Ramos (cell line): Measurements from ENCODE around the gene PIK3CB.

Source experiments
- in situ Hi-C: fragments of 300-500 bp; cut with MboI; formaldehyde crosslinking; loops from one replicate; pipeline ENCODE4 v1.14.3; 2022; ENCODE audit warnings: low sequenced_read_pairs; ENCODE audit not compliant: unreplicated experiment

Gene PIK3CB

DNA sequence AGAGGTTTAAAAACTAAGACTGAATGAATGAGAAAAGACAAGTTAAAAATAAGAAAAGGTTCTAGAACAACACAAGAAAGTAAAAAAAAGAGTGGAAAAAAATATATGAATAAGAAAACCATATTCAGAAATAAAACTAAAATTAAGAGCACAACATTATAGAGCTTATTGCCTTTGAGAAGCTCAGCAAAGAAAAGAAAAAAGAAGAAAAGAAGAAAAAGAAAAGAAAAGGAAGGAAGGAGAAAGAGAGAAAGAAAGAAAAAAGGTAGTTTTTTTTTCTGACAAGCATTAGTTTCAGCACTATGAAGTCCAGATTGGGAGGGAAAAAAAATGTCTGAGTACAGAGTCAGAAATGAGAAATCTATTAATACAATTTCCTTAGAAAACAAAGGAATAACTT lies 144.7 kb downstream of the PIK3CB start:
- in situ Hi-C loops, result loop anchor here (25.0 kb wide), 1 partner anchor 647 kb away; the partner anchor contains the start of gene MRPS22

DNA sequence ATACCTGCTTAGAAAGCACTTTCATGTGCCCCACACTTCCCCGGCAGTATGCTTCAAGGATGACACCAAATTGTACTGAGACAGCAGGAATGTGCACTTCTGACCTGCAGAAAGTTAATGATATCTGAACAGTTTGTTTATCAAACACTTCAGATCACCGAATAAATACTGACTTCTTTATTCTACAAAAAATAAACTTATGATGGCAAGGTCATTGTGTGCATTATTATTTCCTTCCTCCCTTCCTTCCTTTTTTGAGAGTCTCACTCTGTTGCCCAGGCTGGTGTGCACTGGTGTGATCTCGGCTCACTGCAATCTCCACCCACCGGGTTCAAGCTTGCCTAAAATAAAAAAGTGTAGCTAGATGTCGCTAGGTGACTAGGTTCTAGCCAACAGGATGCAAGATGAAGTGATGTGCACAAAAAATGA lies 145.8 kb downstream of the PIK3CB start:
- in situ Hi-C loops, result loop anchor here (25.0 kb wide), 1 partner anchor 648 kb away; the partner anchor contains the start of gene MRPS22

DNA sequence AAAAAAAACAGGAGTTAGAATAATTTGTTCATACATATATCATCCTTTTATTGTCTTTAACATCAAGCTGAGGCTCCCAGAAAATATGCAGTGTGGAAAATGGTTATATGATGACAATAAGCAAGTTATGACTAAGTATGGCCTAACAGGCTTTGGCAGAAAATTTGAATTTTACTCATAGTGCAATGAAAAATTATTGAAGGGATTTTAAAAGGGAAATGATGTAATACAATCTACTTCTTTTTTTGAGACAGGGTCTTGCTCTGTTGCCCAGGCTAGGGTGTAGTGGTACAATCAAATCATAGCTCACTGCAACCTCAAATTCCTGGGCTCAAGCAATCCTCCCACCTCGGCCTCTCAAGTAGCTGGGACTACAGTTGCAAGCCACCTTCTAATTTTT lies 147.5 kb downstream of the PIK3CB start:
- in situ Hi-C loops, result loop anchor here (25.0 kb wide), 1 partner anchor 650 kb away; the partner anchor contains the start of gene MRPS22

DNA sequence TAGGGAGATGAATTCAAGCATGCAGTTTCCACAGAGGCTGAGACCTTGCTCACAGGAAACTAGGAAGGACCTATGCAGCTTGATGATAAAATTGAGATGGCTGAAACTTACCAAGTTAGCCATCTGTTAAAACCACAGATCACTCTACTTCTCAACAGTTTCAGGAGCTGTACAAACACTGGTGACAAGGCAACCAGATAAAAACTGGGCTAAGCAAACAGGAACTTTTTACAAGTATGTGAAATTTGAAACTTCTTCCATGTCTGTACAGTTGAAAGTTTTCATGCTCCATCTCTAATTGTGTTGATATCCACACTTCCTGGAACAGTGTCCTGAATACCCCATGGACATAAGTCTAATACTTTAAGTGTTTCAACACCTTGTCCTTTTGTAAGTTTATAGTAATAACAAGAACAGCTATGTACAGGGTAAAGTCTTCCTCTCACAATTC lies 147.9 kb downstream of the PIK3CB start:
- in situ Hi-C loops, result loop anchor here (25.0 kb wide), 1 partner anchor 651 kb away; the partner anchor contains the start of gene MRPS22

DNA sequence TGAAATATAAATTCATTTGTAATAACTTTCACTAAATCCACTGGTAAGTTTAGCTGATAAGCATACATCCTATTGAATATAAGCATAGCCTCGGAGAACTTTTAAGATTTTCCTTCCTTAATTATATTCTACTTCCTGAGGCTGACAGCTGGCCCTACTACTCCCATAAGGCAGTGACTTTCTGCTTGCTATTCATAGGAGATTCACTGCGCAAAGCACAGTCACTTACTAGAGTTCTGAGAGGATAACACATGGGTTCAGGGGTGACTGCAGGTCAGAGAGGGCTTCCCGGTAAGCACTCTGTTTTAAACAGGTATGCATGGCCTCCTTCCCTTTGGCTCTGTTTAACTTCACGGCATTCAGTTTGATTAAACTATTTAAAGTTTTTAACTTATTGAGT lies 150.3 kb downstream of the PIK3CB start:
- in situ Hi-C loops, result loop anchor here (25.0 kb wide), 1 partner anchor 653 kb away; the partner anchor contains the start of gene MRPS22

DNA sequence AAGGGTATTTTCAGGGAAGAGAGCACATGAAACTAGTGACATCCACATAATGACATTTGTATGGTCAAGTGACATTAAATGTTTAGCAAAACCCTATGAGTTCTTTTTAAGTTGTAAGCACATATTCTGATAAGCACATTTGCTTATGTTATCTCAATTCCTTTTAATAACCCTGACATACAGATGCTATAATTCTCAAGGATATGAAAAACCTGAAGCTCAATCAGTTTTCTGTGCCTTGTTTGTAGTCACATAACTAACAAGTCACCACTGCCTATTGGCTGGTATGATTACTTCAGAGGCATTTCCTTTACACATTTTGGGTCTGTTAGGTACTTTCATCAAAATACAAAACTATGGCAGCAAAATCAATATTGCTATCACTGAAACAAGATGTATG lies 152.1 kb downstream of the PIK3CB start:
- in situ Hi-C loops, result loop anchor here (25.0 kb wide), 1 partner anchor 655 kb away; the partner anchor contains the start of gene MRPS22

DNA sequence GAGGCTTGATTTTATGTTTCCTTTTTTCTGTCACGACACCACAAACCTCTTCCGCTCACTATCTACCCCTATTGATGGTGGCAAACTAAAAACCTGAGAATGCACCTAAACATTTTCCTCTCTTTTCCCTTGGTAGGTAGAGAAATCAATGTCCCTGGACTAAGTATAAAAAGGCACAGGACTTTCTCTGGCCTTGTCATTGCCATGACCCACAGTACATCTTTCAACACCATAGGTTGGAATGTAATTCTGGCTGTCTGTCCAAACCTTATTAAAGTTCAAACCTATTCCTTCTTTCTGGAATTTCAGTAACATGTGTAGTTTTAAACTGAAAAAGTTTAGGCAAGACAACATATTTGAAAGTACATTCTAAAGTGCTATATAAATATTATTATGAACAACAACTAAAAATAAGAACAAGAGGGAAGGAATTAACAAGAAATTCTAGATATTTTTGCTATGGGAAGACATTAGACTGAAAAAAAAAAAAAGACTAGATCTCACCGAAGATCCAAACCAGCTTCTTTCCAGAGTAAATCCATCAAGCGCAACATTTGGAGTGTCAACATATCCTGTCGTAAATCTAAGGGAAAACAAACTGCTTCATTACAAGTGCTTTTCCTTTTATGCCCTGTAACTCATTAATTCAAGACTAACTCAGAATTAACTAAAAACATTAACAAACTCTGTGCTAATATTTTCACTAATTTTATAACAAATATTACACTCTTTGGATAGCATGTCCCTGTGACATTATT lies 153.1 kb downstream of the PIK3CB start:
- in situ Hi-C loops, result loop anchor here (25.0 kb wide), 1 partner anchor 656 kb away; the partner anchor contains the start of gene MRPS22

DNA sequence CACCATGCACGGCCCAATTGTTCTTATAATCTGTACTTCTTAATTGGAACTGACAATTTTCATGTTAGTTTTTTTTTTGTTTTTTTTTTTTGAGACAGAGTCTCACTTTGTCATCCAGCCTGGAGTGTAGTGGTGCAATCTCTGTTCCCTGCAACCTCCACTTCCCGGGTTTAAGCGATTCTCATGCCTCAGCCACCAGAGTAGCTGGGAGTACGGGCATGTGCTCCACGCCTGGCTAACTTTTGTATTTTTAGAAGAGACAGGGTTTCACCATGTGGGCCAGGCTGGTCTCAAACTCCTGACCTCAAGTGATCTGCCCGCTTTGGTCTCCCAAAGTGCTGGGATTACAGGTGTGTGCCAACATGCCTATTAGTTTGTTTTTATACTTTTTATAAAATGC lies 153.8 kb downstream of the PIK3CB start:
- in situ Hi-C loops, result loop anchor here (25.0 kb wide), 1 partner anchor 656 kb away; the partner anchor contains the start of gene MRPS22

DNA sequence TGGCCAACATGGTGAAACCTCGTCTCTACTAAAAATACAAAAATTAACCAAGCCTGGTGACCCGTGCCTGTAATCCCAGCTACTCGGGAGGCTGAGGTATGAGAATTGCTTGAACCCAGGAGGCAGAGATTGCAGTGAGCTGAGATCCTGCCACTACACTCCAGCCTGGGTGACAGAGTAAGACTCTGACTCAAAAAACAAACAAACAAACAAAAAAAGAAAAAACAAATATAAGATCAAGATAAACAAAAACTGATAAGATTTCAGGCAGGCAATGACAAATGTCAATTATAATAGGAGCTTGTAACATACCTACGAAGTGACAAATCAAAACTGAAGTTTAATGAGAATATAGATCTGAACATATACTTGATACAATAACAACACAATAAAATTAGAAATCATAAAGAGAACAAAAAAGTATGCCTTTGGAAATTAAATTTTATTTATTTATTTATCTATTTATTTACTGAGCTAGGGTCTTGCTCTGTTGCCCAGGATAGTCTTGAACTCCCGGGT lies 155.8 kb downstream of the PIK3CB start:
- in situ Hi-C loops, result loop anchor here (25.0 kb wide), 1 partner anchor 658 kb away; the partner anchor contains the start of gene MRPS22

DNA sequence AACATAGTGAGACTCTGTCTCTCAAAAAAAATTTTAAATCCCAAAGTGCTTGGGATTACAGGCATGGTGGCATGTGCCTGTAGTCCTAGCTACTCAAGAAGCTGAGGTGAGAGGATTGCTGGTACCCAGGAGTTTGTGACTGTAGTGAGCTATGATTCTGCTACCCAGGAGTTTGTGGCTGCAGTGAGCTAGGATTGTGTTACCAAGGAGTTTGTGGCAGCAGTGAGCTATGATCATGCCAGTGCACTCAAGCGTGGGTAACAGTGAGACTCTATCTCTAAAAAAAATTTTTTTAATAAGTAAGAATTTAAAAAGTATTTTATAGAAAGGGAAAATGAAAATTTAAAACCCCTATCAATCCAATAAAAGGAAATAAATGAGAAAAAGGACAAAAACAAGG lies 156.6 kb downstream of the PIK3CB start:
- in situ Hi-C loops, result loop anchor here (25.0 kb wide), 1 partner anchor 659 kb away; the partner anchor contains the start of gene MRPS22

DNA sequence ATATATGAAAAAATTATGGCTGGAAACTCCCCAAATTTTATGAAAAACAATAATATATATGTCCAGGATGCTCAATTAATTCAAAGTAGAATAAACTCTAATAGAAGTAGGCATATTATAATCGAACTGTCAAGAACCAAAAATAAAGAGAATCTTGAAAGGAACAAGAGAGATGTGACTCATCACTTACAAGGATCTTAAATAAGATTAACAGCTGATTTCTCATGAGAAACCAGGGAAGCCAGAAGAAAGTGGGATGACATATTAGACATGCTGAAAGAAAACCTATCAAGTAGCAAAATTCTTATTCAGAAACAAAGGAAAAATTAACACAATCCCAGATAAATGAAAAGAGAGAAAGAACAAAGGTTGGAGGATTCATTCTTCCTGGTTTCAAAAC lies 159.3 kb downstream of the PIK3CB start:
- in situ Hi-C loops, result loop anchor here (25.0 kb wide), 1 partner anchor 662 kb away; the partner anchor contains the start of gene MRPS22

DNA sequence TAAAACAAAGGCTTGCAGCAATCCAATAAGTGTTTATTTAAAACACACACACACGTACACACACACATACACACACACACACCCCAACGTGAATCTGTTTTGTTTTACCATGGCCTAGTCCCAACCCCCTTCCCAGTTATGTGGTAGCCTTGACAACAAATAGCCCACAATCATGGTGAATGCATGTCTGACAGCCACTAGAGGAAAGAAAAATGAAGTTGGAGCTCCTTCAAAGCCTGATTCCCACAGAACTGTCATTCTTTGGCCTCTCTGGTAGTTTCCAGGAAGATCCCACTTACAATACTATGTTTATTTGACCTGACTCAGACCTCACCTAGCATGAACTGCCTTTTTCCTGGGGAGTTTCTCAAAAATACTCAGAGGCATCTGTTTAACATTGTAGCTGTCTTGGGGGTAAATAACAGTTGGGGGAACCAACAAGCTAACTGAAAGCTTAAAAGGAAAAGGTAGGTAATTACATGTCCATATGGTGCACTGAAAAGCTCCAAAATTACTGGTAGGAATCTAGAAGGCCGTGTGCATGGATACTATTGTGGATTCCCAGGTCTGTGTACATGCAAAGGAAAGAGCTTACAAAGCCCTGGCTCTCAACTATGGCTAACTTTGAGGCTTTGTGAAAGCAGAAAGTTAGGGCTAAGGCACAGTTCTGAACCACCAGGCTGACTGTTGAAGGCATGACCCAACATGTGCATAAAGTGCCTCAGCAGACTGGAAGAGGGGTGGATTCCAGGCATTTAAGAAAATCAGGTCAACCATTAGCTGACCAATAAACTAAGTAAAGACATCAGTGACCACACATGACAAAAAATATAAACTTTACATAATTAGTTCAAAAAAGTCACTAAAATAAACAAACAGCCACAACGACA lies 160.8 kb downstream of the PIK3CB start:
- in situ Hi-C loops, result no loop called here

DNA sequence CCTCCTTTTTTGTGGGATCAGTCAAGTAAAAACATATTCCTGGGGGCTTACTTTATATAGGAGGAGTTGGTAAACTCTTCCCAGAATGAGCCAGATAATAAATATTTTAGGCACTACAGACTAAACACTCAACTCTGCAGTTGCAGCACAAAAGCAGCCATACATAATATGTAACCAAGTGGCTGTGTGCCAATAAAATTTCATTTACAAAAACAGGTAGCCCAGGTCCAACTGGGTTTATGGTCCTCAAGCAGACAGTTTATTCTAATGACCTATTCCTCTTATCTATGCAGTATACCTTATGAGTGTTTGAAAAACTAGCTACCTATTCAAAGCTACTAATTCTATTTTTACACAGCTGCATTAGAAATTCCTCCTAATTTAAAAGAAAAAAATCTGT lies 164.3 kb downstream of the PIK3CB start:
- in situ Hi-C loops, result no loop called here

DNA sequence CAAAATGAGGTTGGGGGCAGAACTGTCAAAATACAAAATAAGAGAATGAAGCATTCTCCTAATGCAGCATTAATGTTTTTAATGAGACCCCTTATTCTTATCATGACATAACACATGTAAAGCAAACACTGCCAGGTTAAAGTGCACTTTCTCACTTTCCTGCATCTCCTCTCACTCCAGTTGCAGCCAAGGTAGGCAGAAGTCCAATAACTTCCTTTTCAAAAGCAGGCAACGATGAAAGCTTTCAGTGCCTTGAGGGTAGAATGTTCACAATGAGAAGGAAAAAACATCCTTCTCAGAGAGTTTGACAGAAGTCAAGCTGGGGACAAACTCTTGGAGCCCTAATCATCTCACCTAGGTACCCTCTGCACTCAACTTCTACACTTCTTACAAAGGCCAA lies 166.6 kb downstream of the PIK3CB start:
- in situ Hi-C loops, result no loop called here

DNA sequence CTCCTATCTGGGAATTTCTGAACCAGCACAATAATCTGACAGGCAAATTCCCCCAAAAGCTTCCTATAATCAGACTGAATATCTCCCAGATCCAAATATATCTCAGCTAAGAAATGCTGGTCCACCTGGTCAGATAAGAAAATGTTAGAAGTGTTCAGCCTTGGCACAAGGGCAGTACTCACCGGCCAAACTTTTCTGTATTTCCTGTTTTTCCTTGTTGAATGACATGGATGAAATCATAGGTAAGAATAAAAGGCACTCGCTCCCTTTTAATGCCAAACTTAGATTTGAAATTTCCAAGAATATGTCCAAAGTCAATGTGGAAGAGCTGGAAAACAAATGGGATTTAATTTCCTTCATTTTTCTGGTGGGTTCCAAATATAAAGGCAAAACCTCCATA lies 177.2 kb downstream of the PIK3CB start:
- in situ Hi-C loops, result no loop called here

DNA sequence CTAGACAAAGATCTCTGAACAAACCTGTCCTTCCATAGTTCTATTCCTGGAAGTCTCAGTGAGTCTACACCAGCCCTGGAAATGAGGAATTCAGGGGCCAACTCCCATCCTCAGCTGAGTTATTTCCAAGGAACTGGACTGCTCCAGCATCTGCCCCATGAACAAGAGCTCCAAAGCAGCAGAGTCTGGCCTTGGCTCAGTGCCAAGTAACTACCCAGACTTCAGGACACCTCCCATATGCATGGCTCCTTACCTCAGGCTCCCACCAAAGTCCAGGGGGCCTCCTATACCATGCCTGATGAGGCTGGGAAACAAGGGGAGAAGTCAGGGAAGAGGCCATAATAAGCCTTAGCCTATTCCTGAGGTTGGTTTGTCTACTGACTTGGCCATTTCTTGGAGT lies 181.2 kb downstream of the PIK3CB start:
- in situ Hi-C loops, result no loop called here

DNA sequence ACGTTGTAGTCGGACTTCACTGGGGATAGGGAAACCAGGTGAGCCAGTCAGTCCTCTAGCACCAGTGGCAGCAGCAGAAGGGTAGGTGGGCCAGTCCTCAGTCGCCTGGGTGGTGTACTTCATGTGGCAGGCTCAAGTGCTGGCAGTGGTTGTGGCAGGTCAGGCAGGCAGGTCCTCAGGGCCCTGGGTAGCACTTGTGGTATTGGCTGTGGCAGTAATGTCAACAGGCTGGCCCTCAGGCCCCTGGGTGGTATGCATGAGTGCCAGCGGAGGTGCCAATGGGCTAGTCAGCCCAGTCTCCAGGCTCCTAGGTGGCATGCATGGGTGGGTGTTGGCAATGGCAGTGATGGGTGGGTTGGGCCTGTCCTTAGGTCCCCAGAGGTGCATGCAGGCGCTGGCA lies 185.6 kb downstream of the PIK3CB start:
- in situ Hi-C loops, result no loop called here

DNA sequence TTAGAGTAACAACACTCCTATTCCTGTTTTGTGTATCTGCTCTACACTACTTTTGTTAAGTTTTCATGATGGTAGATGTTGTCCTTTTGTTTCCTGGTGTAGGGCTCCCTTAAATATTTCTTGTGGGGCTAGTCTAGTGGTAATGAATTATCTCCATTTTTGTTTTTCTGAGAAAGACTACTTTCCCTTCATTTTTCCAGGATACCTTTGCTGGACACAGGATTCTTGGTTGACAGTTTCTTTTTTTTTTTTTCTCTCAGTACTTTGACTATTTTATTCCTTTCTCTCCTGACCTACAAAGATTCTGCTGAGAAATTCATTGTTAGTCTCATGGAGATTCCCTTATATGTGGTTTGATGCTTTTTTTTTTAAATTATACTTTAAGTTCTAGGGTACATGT lies 188.2 kb downstream of the PIK3CB start:
- in situ Hi-C loops, result no loop called here

DNA sequence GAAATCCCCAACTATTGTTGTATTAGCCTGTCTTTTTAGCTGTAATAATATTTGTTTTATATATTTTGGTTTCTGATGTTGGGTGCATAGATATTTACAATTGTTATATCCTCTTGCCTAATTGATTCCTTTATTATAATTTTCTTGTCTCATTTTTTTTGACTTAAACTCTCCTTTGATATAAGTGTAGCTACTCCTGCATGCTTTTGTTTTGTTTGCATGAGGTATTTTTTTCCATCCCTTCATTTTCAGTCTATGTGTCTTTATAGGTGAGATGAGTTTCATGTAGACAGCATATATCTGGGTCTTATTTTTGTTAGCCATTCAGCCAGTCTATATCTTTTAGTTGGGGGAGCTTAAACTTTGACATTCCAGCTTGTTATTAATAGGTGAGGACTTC lies 188.7 kb downstream of the PIK3CB start:
- in situ Hi-C loops, result no loop called here

DNA sequence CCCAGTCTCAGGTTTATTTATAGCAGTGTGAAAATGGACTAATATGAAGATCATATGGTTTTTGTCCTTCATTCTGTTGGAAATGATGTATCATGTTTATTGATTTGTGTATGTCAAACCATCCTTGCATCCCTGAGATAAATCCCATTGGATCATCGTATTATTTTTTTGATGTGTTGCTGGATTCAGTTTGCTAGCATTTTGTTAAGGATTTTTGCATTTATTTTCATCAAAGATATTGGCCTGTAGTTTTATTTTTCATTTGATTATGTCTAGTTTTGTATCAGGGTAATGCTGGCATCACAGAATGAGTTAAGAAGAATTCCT lies 191.8 kb downstream of the PIK3CB start:
- in situ Hi-C loops, result no loop called here
